ENCODE measurements around the gene CCDC90B.

GRCh38 chr11:83252941-83253340 lies 33.2 kb downstream of the CCDC90B start:
- TF ChIP-seq CTCF (IDR thresholded peaks at IDR 0.05; ENCODE audit: control extremely low read depth in 1 of 3, insufficient read depth in 1 of 3, low read depth in 1 of 3, low read length in 3 of 3) (no peak), KDM1A (IDR thresholded peaks at IDR 0.05; ENCODE audit: borderline replicate concordance, low read length) (no peak), HDAC2 (IDR thresholded peaks at IDR 0.05; ENCODE audit: borderline replicate concordance in 1 of 2, low read depth in 2 of 2, low read length in 2 of 2) (no peak), PHF8 (conservative IDR thresholded peaks at IDR 0.05; ENCODE audit: low read depth, low read length) (no peak)

Data from H1 (cell line).